NCI-H1417 treated with DMSO at 0.1 percent for 48 hours (cell line): ENCODE measurements around the gene RAB30.
"Not testable (repeated sequence)": the region's sequence is repeated elsewhere in the genome, so short reads cannot be mapped to it uniquely, and the experiment has no call there.

Experiments used
- DNase-seq: peaks from one replicate; lab custom pipeline; 2025; lab: John Stamatoyannopoulos, UW

Gene RAB30

GRCh38 chr11:83009999-83010398, 61.7 kb downstream of the RAB30 start:
- no peak for DNase-seq

- not testable (repeated sequence) for DNase-seq
These were observed 62.6 kb downstream of the RAB30 start for GRCh38 chr11:83009136-83009535.

GRCh38 chr11:83008581-83008923, 63.1 kb downstream of the RAB30 start:
- no peak for DNase-seq

GRCh38 chr11:83007909-83008580, 63.7 kb downstream of the RAB30 start:
- DNase-seq = no peak

- DNase-seq = no peak
These were observed 64.2 kb downstream of the RAB30 start for GRCh38 chr11:83007477-83007876.

- DNase-seq = no peak
These were observed 64.8 kb downstream of the RAB30 start for GRCh38 chr11:83006877-83007330.

GRCh38 chr11:83004746-83005556, 66.7 kb downstream of the RAB30 start:
- DNase-seq = peak; percentile 85

GRCh38 chr11:83002522-83002921, 69.2 kb downstream of the RAB30 start:
- DNase-seq = no peak

GRCh38 chr11:83002053-83002452, 69.6 kb downstream of the RAB30 start:
- DNase-seq = no peak

- no peak for DNase-seq
These were observed 71.3 kb downstream of the RAB30 start for GRCh38 chr11:83000381-83000780.

GRCh38 chr11:82999232-82999631, 72.5 kb downstream of the RAB30 start:
- no peak for DNase-seq

GRCh38 chr11:82998697-82999096, 73.0 kb downstream of the RAB30 start:
- no peak for DNase-seq

GRCh38 chr11:82996966-82997606, 74.6 kb downstream of the RAB30 start:
- peak; percentile 95 for DNase-seq

GRCh38 chr11:82995754-82996398, 75.8 kb downstream of the RAB30 start:
- no peak for DNase-seq

GRCh38 chr11:82995235-82995634, 76.5 kb downstream of the RAB30 start:
- no peak for DNase-seq

GRCh38 chr11:82994604-82995230, 77.0 kb downstream of the RAB30 start:
- DNase-seq = no peak

GRCh38 chr11:82992223-82992622, 79.5 kb downstream of the RAB30 start:
- no peak for DNase-seq

- no peak for DNase-seq
These were observed 81.9 kb downstream of the RAB30 start for GRCh38 chr11:82989628-82990404.

- DNase-seq = no peak
These were observed 82.6 kb downstream of the RAB30 start for GRCh38 chr11:82988936-82989627.

- no peak for DNase-seq
These were observed 83.7 kb downstream of the RAB30 start for GRCh38 chr11:82987997-82988396.

- no peak for DNase-seq
These were observed 85.3 kb downstream of the RAB30 start for GRCh38 chr11:82986446-82986845.
